Measurements from ENCODE around the gene EYA2.
"Not testable (repeated sequence)": the region's sequence is repeated elsewhere in the genome, so short reads cannot be mapped to it uniquely, and the experiment has no call there.

The EYA2 gene

GRCh38 chr20:46943861-46944591 lies 49.4 kb downstream of the EYA2 start:
- no peak for DNase-seq
- intact Hi-C loops (cut with DNase I), result no loop called here

GRCh38 chr20:46945465-46945864 lies 50.8 kb downstream of the EYA2 start:
- intact Hi-C loops (cut with DNase I), result no loop called here
- DNase-seq, result no peak

GRCh38 chr20:46946181-46946624 lies 51.6 kb downstream of the EYA2 start:
- no peak for DNase-seq
- intact Hi-C loops (cut with DNase I), result no loop called here

- no peak for DNase-seq
- intact Hi-C loops (cut with DNase I), result no loop called here
Observed at GRCh38 chr20:46946796-46947195, 52.2 kb downstream of the EYA2 start.

- intact Hi-C loops (cut with DNase I), result no loop called here
- DNase-seq, result no peak
Observed at GRCh38 chr20:46948081-46948480, 53.4 kb downstream of the EYA2 start.

GRCh38 chr20:46951405-46951804 lies 56.8 kb downstream of the EYA2 start:
- DNase-seq, result no peak
- intact Hi-C loops (cut with DNase I), result no loop called here

- intact Hi-C loops (cut with DNase I), result no loop called here
- no peak for DNase-seq
Observed at GRCh38 chr20:46951840-46952497, 57.3 kb downstream of the EYA2 start.

GRCh38 chr20:46953596-46953995 lies 59.0 kb downstream of the EYA2 start:
- intact Hi-C loops (cut with DNase I), result no loop called here
- DNase-seq, result no peak

- DNase-seq, result no peak
- intact Hi-C loops (cut with DNase I), result no loop called here
Observed at GRCh38 chr20:46954490-46955038, 59.9 kb downstream of the EYA2 start.

GRCh38 chr20:46955601-46956556 lies 61.2 kb downstream of the EYA2 start:
- intact Hi-C loops (cut with DNase I), result no loop called here

GRCh38 chr20:46959081-46959692 lies 64.5 kb downstream of the EYA2 start:
- intact Hi-C loops (cut with DNase I), result no loop called here
- DNase-seq, result no peak

More at GRCh38 chr20:46955601-46956556, 61.2 kb downstream of the EYA2 start:
- DNase-seq, result no peak

GRCh38 chr20:46959821-46960220 lies 65.2 kb downstream of the EYA2 start:
- no peak for DNase-seq
- intact Hi-C loops (cut with DNase I), result no loop called here

GRCh38 chr20:46960536-46960935 lies 65.9 kb downstream of the EYA2 start:
- intact Hi-C loops (cut with DNase I), result no loop called here
- DNase-seq, result no peak

GRCh38 chr20:46961968-46962367 lies 67.3 kb downstream of the EYA2 start:
- intact Hi-C loops (cut with DNase I); DNase-seq: not testable (repeated sequence)

- intact Hi-C loops (cut with DNase I), result no loop called here
- no peak for DNase-seq
Observed at GRCh38 chr20:46962452-46963195, 68.0 kb downstream of the EYA2 start.

GRCh38 chr20:46963196-46963529 lies 68.5 kb downstream of the EYA2 start:
- intact Hi-C loops (cut with DNase I), result no loop called here
- peak in 1 of 42 donors; percentile 3 for DNase-seq

- no peak for DNase-seq
- intact Hi-C loops (cut with DNase I), result no loop called here
Observed at GRCh38 chr20:46963758-46964617, 69.3 kb downstream of the EYA2 start.

Data from head of caudate nucleus (tissue), 42 donors.